Thoracic aorta (tissue), 2 donors: Measurements from ENCODE around the gene PDE5A. TPM values are rescaled to one million over a fixed set of nuclear protein-coding genes. Genes with fewer than 3 reads are reported as not detected.

Source experiments
- ATAC-seq: fragments of 150-250 bp; one replicate; pipeline ENCODE4 v1.8.0; 2017; ENCODE audit warnings: low read depth; ENCODE audit not compliant: insufficient number of reproducible peaks, low FRiP score
- DNase-seq: peaks from one replicate; pipeline ENCODE4 v3.0.0-alpha.2; 2020; ENCODE audit warnings: low spot score
- H3K27ac ChIP-seq, 2 donors: fragments of 200-600 bp; sonication (generic); 1 replicate in 1 of 2; 2 replicates in 1 of 2; pipeline ENCODE4 v1.5.1; 2016; ENCODE audit warnings: mild to moderate bottlenecking in 2 of 2, moderate library complexity in 2 of 2
- H3K27me3 ChIP-seq: fragments of 200-600 bp; sonication (generic); replicated peaks from 2 replicates; pipeline ENCODE4 v1.6.0; 2016; ENCODE audit warnings: mild to moderate bottlenecking; ENCODE audit not compliant: insufficient read depth
- H3K36me3 ChIP-seq: fragments of 200-600 bp; sonication (generic); one replicate; pipeline ENCODE4 v1.5.1; 2016
- H3K4me1 ChIP-seq, 2 donors: fragments of 200-600 bp; sonication (generic); 1 replicate in 1 of 2; 2 replicates in 1 of 2; pipeline versions ENCODE4 v1.5.1 to v1.6.0; 2016; ENCODE audit warnings: low read depth in 2 of 2, mild to moderate bottlenecking in 1 of 2; ENCODE audit not compliant: control insufficient read depth in 1 of 2
- H3K4me3 ChIP-seq: fragments of 200-600 bp; sonication (generic); 2 replicates; pipeline ENCODE4 v1.5.1; 2016; ENCODE audit warnings: mild to moderate bottlenecking
- H3K9me3 ChIP-seq: fragments of 200-600 bp; sonication (generic); 2 replicates; pipeline ENCODE4 v1.5.1; 2016
- total RNA-seq, 2 donors: library from RNA; depleted of rRNA; stranded (reverse); fragments of >200 nt; gene quantifications; one replicate each; pipeline versions ENCODE4 v1.1.0 to v1.2.3, GENCODE V29; 2016
- TF ChIP-seq, protein P1 (sequence below): fragments of 200-600 bp; sonication (generic); IDR thresholded peaks from one replicate; pipeline ENCODE4 v1.5.1; 2019; ENCODE audit warnings: antibody characterized with exemption

Gene PDE5A
- total RNA-seq, 2 donors from 2014 or later, result 158 to 223 TPM

DNA sequence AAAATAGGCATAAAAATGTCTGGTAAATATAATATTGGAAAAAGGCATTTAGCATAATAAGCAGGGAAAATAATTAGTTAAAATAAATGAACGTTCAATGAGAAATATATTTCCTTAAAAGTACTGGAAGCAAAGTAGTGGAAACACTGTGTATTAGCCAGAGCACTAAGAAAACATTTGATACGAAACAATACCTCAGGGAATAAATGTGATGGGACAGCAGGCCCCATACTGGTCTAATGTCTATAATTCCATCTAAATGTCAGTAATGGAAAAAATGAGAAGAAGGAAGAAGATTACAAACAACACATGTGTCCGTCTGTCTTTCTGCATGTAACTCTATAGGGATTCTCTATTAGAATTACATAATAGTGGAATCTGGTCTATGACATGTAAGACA is 79.0 kb downstream of the PDE5A start:
- Histone ChIP-seq H3K4me1 (peaks cover 25 to 33% of the 10 kb centered on the region in 2 donors), H3K27ac (peak overlapping the region; percentile 53 to 82), H3K27me3 (no peaks in the 10 kb centered on the region), H3K9me3 (no peaks in the 10 kb centered on the region), H3K36me3 (no peaks in the 10 kb centered on the region), H3K4me3 (peak overlapping the region; percentile 15)
- no peak for ATAC-seq
- DNase-seq, result no peak
- TF ChIP-seq, protein P1, sequence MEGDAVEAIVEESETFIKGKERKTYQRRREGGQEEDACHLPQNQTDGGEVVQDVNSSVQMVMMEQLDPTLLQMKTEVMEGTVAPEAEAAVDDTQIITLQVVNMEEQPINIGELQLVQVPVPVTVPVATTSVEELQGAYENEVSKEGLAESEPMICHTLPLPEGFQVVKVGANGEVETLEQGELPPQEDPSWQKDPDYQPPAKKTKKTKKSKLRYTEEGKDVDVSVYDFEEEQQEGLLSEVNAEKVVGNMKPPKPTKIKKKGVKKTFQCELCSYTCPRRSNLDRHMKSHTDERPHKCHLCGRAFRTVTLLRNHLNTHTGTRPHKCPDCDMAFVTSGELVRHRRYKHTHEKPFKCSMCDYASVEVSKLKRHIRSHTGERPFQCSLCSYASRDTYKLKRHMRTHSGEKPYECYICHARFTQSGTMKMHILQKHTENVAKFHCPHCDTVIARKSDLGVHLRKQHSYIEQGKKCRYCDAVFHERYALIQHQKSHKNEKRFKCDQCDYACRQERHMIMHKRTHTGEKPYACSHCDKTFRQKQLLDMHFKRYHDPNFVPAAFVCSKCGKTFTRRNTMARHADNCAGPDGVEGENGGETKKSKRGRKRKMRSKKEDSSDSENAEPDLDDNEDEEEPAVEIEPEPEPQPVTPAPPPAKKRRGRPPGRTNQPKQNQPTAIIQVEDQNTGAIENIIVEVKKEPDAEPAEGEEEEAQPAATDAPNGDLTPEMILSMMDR, result no peak

DNA sequence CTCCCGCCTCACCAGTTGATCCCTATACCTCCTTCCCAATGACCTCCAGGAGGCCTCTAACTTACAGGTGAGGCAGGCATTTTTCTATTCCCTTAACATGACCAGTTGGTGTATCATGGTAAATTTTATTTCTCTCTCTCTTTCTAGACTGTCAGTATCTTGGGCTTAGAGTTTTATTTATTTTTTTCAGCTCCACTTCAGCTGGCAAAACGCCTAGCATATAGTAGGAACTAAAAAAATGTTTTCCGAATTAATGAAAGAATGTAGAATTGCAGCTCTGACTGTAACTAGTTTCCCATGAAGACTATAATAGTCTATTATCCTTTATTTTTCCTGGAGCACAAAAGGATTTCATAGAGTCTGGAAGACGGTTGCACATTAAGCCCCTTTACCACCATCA is 84.8 kb downstream of the PDE5A start:
- TF ChIP-seq, protein P1, result no peak
- Histone ChIP-seq H3K36me3 (no peaks in the 10 kb centered on the region), H3K4me3 (no peak overlapping the region), H3K4me1 (peaks cover 8 to 42% of the 10 kb centered on the region in 2 donors), H3K9me3 (no peaks in the 10 kb centered on the region), H3K27me3 (no peaks in the 10 kb centered on the region), H3K27ac (peak overlapping the region; percentile 8 to 20)
- no peak for DNase-seq
- no peak for ATAC-seq

DNA sequence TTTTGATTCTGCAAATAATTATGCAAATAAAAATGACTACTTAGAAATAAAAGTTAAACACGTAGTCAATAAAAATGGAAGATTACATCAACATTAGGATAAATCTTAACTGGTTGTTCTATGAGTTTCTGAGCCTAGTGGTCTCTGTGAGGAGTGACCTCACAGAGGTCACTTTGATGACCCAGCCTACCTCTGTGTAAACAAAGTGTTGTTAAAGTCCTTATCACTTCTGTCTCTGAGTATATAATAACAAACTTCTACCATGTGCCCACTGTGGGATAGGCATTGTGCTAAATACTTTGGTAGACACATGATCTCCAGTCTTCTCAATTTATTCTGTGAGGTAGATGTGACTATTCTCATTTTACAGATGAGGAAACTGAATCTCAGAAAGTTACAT is 85.4 kb downstream of the PDE5A start:
- DNase-seq (no peak), ATAC-seq (no peak)
- no peak overlapping the region for H3K4me3 ChIP-seq
- peaks cover 8 to 46% of the 10 kb centered on the region in 2 donors for H3K4me1 ChIP-seq
- TF ChIP-seq, protein P1, result no peak
- H3K36me3 ChIP-seq, result no peaks in the 10 kb centered on the region
- peak overlapping the region; percentile 8 to 20 for H3K27ac ChIP-seq
- no peaks in the 10 kb centered on the region for H3K27me3 ChIP-seq
- no peaks in the 10 kb centered on the region for H3K9me3 ChIP-seq

DNA sequence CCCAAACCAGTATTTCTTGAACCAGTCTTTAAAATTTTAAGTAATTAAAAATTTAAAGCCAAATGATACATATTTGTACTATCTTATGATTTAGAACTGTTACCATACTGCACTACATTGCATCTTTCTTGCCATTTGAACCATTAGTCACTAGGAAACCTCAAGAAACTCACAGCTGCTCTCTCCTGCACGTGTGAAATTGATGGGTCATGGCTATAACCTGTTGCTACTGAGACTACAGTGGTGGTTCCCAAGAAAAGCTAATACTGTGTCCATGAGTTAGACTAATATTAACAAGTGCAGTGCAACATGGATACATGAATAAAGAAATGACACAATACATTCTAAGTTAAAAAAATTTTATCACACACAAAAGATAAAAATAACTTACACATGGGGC is 88.4 kb downstream of the PDE5A start:
- Histone ChIP-seq H3K9me3 (no peaks in the 10 kb centered on the region), H3K4me1 (peaks cover 16 to 68% of the 10 kb centered on the region in 2 donors), H3K27me3 (no peaks in the 10 kb centered on the region), H3K4me3 (no peak overlapping the region), H3K27ac (peak overlapping the region in 1 of 2 donors; percentile 55), H3K36me3 (no peaks in the 10 kb centered on the region)
- TF ChIP-seq, protein P1, result no peak
- no peak for DNase-seq
- ATAC-seq, result no peak

DNA sequence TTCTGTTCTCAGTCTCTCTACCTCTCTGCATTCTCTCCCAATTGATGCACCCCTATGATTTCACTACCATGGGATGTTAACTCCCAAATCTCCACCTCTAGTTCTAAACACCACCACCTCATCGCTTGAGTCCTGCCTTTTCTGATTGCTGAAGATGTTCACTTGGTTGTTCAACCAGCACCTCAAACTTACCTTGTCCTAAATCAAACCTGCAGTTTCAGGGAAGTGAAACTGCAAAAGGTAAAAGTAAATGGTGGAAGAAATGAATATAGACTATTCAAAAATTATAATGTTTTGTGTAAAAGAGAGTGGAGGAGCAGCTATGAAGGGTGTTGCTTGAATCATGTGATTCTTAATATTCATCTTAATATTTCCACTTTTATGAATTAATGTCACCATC is 91.0 kb downstream of the PDE5A start:
- H3K27ac ChIP-seq, result peak overlapping the region; percentile 39 to 55
- no peaks in the 10 kb centered on the region for H3K27me3 ChIP-seq
- TF ChIP-seq, protein P1, result no peak
- H3K9me3 ChIP-seq, result no peaks in the 10 kb centered on the region
- peaks cover 9 to 48% of the 10 kb centered on the region in 2 donors for H3K4me1 ChIP-seq
- H3K4me3 ChIP-seq, result no peak overlapping the region
- no peak for DNase-seq
- no peaks in the 10 kb centered on the region for H3K36me3 ChIP-seq
- ATAC-seq, result no peak
